Kidney (tissue), 14 donors: ENCODE results near the gene TRIAP1. TPM values are rescaled to one million over a fixed set of nuclear protein-coding genes. Genes with fewer than 3 reads are reported as not detected.

Experiments
- DNase-seq, 5 donors: peaks; one replicate each; pipeline ENCODE4 v3.0.0-alpha.2; 2013 to 2020
- FAIRE-seq: peaks from 2 replicates; lab custom pipeline; 2012; peaks lifted over from hg19 to GRCh38; lab: Jason Lieb, UNC
- H3K27ac ChIP-seq, 2 donors: one replicate each; pipeline ENCODE4 v1.7.0; 2013; ENCODE audit warnings: low read depth in 2 of 2, low read length in 2 of 2, inconsistent platforms in 1 of 2
- H3K27me3 ChIP-seq: one replicate; pipeline ENCODE4 v1.7.1; 2013; ENCODE audit warnings: low read length, inconsistent platforms; ENCODE audit not compliant: control insufficient read depth, insufficient read depth
- H3K36me3 ChIP-seq, 3 donors: one replicate each; pipeline versions ENCODE4 v1.7.0 to v1.7.1; 2013; ENCODE audit warnings: low read length in 3 of 3, control low read depth in 1 of 3, inconsistent platforms in 1 of 3; ENCODE audit not compliant: insufficient read depth in 3 of 3, control insufficient read depth in 2 of 3
- H3K4me1 ChIP-seq, 3 donors: one replicate each; pipeline versions ENCODE4 v1.7.0 to v1.7.1; 2013; ENCODE audit warnings: low read length in 3 of 3, inconsistent platforms in 1 of 3, low read depth in 1 of 3; ENCODE audit not compliant: control insufficient read depth in 2 of 3, insufficient read depth in 2 of 3
- H3K4me3 ChIP-seq, 3 donors: one replicate each; pipeline versions ENCODE4 v1.7.0 to v1.8.1; 2013; ENCODE audit warnings: low read length in 3 of 3, control low read depth in 1 of 3, inconsistent platforms in 1 of 3
- H3K9ac ChIP-seq, 3 donors: one replicate each; pipeline versions ENCODE4 v1.7.0 to v1.7.1; 2013; ENCODE audit warnings: low read length in 3 of 3, control low read depth in 1 of 3, inconsistent platforms in 1 of 3
- H3K9me3 ChIP-seq, 3 donors: one replicate each; pipeline versions ENCODE4 v1.7.0 to v1.7.1; 2013; ENCODE audit warnings: low read length in 3 of 3, control low read depth in 1 of 3, inconsistent platforms in 1 of 3; ENCODE audit not compliant: control insufficient read depth in 2 of 3, insufficient read depth in 1 of 3
- intact Hi-C: fragments of 100-400 bp; cut with DNase I; formaldehyde crosslinking; loops from one replicate; pipeline ENCODE4 v1.11.1; 2022
- polyA plus RNA-seq: library from polyadenylated mRNA; stranded (reverse); fragments of 350-450 nt; fragmentation: Illumina TruSeq; extraction: RNeasy Lipid Tissue Mini Kit (QIAGEN cat#74804); gene quantifications from one replicate; pipeline ENCODE4 v1.2.3, GENCODE V29; 2014; ENCODE audit warnings: low read depth, low replicate concordance; ENCODE audit not compliant: insufficient read depth
- total RNA-seq: library from RNA; stranded (reverse); fragmentation: NEBNext Ultra II Directional; extraction: Animal tissue kit (Norgen Biotek cat#: 25700); gene quantifications from one replicate; pipeline ENCODE4 v1.2.1, GENCODE V29; 2021
- TF ChIP-seq, protein P1 (sequence below): IDR thresholded peaks from 3 replicates; pipeline ENCODE4 v1.5.1; 2012; ENCODE audit warnings: mild to moderate bottlenecking, moderate library complexity, borderline replicate concordance; ENCODE audit not compliant: insufficient read depth; ENCODE audit errors: extremely low read depth
- donor health status: control.
- donor health status: control.
- donor health status: control.
- donor health status: control.
- donor health status: control.
- donor health status: DM: yes; HTN: yes; CAD: no.
- donor health status: Normal renal cell carcinoma (clear cell type).

Gene TRIAP1
- total and polyA plus RNA-seq, 2 donors from 2014 or later = 15.6 to 28.2 TPM

DNA sequence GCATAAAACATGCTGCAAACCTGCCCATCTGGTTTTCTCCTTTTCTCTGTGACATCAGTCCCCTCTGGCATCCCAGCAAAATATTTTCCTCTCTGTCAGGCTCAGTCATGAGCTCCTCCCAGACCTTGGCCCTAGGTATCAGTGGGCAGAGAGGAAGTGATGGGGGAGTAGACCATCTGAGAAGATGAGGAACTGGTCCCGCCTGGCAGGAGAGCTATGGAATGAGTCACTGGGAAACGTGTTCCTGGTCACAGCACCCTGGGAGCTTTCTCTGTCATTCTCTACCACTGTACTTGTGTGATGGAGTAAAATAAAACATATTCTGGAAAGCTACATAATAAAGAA lies 28.4 kb upstream of the TRIAP1 start:
- H3K9ac ChIP-seq = no peak overlapping the region
- FAIRE-seq = no peak
- DNase-seq = peak in 3 of 5 donors; percentile 53 to 84 (median 75)
- H3K9me3 ChIP-seq = no peaks in the 10 kb centered on the region
- no peak overlapping the region for H3K4me3 ChIP-seq
- intact Hi-C loops = no loop called here
- no peak overlapping the region for H3K27ac ChIP-seq
- H3K4me1 ChIP-seq = no peaks in the 10 kb centered on the region
- TF ChIP-seq, protein P1, sequence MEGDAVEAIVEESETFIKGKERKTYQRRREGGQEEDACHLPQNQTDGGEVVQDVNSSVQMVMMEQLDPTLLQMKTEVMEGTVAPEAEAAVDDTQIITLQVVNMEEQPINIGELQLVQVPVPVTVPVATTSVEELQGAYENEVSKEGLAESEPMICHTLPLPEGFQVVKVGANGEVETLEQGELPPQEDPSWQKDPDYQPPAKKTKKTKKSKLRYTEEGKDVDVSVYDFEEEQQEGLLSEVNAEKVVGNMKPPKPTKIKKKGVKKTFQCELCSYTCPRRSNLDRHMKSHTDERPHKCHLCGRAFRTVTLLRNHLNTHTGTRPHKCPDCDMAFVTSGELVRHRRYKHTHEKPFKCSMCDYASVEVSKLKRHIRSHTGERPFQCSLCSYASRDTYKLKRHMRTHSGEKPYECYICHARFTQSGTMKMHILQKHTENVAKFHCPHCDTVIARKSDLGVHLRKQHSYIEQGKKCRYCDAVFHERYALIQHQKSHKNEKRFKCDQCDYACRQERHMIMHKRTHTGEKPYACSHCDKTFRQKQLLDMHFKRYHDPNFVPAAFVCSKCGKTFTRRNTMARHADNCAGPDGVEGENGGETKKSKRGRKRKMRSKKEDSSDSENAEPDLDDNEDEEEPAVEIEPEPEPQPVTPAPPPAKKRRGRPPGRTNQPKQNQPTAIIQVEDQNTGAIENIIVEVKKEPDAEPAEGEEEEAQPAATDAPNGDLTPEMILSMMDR = no peak
- H3K27me3 ChIP-seq = no peaks in the 10 kb centered on the region
- H3K36me3 ChIP-seq = no peaks in the 10 kb centered on the region

DNA sequence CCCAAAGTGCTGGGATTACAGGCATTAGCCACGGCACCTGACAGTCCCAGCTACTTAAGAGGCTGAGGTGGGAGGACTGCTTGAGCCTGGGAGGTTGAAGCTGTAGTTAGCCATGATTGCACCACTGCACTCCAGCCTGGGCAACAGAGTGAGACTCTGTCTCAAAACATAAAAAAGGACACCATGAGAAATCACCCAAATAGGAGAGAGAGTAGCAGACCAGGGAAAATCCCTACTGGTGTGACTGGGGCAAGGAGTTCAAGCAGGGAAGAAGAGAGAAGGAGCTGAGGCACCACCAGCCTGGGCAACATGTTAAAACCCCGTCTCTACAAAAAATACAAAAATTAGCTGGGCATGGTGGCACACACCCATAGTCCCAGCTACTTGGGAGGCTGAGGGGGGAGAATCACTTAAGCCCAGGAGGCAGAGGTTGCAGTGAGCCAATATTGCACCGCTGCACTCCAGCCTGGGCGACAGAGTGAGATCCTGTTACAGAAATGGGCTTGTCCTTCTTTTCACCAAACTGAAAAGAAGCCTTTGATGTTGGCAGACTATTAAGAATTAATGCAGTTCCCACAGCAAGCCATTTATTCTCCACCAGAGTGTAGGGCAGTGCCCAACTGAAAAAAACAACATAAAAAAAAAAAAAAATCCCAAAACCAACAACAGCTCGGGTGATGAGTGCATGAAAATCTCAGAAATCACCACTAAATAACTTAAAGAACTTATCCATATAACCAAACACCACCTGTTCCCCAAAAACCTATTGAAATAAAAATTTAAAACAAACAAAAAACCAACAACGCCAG lies 27.8 kb upstream of the TRIAP1 start:
- no peak for DNase-seq
- intact Hi-C loops = no loop called here
- H3K9ac ChIP-seq = no peak overlapping the region
- no peaks in the 10 kb centered on the region for H3K9me3 ChIP-seq
- TF ChIP-seq, protein P1 = no peak
- H3K27me3 ChIP-seq = no peaks in the 10 kb centered on the region
- H3K4me3 ChIP-seq = no peak overlapping the region
- H3K27ac ChIP-seq = no peak overlapping the region
- no peaks in the 10 kb centered on the region for H3K36me3 ChIP-seq
- no peaks in the 10 kb centered on the region for H3K4me1 ChIP-seq
- FAIRE-seq = no peak

DNA sequence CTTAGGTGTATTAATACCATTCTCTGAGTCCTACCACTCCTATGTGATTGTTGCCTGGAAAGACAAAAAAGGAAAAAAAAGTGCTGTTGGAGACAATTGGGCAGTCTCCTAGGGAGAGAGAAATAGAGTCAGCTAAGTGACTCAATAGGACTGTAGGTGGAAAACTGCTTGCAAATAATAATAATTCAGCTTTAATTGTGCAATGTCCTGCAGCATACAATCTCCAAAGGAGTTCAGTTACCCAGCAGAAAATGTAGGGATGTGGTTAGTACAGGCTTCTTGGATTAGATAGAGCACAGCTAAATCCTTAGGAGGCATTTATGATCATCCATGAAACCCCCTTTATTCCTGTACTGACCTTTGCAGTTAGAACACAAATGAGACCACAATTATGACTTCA lies 26.3 kb upstream of the TRIAP1 start:
- TF ChIP-seq, protein P1 = no peak
- no peak for FAIRE-seq
- no peak overlapping the region for H3K4me3 ChIP-seq
- peaks cover 0 to 5% (median 0%) of the 10 kb centered on the region in 3 donors for H3K4me1 ChIP-seq
- H3K27ac ChIP-seq = no peak overlapping the region
- no peaks in the 10 kb centered on the region for H3K36me3 ChIP-seq
- H3K9me3 ChIP-seq = no peaks in the 10 kb centered on the region
- no peak overlapping the region for H3K9ac ChIP-seq
- intact Hi-C loops = no loop called here
- H3K27me3 ChIP-seq = no peaks in the 10 kb centered on the region
- no peak for DNase-seq
